ENCODE data around the gene ATP13A5.

GRCh38 chr3:193261970-193262369 is 116.6 kb downstream of the ATP13A5 start:
- TF ChIP-seq, protein P1, sequence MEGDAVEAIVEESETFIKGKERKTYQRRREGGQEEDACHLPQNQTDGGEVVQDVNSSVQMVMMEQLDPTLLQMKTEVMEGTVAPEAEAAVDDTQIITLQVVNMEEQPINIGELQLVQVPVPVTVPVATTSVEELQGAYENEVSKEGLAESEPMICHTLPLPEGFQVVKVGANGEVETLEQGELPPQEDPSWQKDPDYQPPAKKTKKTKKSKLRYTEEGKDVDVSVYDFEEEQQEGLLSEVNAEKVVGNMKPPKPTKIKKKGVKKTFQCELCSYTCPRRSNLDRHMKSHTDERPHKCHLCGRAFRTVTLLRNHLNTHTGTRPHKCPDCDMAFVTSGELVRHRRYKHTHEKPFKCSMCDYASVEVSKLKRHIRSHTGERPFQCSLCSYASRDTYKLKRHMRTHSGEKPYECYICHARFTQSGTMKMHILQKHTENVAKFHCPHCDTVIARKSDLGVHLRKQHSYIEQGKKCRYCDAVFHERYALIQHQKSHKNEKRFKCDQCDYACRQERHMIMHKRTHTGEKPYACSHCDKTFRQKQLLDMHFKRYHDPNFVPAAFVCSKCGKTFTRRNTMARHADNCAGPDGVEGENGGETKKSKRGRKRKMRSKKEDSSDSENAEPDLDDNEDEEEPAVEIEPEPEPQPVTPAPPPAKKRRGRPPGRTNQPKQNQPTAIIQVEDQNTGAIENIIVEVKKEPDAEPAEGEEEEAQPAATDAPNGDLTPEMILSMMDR (conservative IDR thresholded peaks at IDR 0.05): no peak
- no peak for TF ChIP-seq ZFX (IDR thresholded peaks at IDR 0.05)
